Measurements from ENCODE around the gene NOPCHAP1.

The NOPCHAP1 gene

GRCh38 chr12:104985206-104985605 lies 910 bp upstream of the NOPCHAP1 start:
- no peak for DNase-seq (ENCODE audit: low spot score)

GRCh38 chr12:104990950-104991349 lies 4.8 kb downstream of the NOPCHAP1 start:
- no peak for TF ChIP-seq CTCF (IDR thresholded peaks at IDR 0.05; ENCODE audit: extremely low read depth, missing control alignments)
- DNase-seq (ENCODE audit: low spot score) = no peak

More at GRCh38 chr12:104985206-104985605, 910 bp upstream of the NOPCHAP1 start:
- no peak for TF ChIP-seq CTCF (IDR thresholded peaks at IDR 0.05; ENCODE audit: extremely low read depth, missing control alignments)

GRCh38 chr12:104991565-104992128 lies 5.5 kb downstream of the NOPCHAP1 start:
- no peak for DNase-seq (ENCODE audit: low spot score)
- no peak for TF ChIP-seq CTCF (IDR thresholded peaks at IDR 0.05; ENCODE audit: extremely low read depth, missing control alignments)

- no peak for TF ChIP-seq CTCF (IDR thresholded peaks at IDR 0.05; ENCODE audit: extremely low read depth, missing control alignments)
- DNase-seq (ENCODE audit: low spot score) = no peak
Measured at GRCh38 chr12:104994336-104994735, 8.2 kb downstream of the NOPCHAP1 start.

GRCh38 chr12:104997541-104997940 lies 11.4 kb downstream of the NOPCHAP1 start:
- DNase-seq (ENCODE audit: low spot score) = no peak
- TF ChIP-seq CTCF (IDR thresholded peaks at IDR 0.05; ENCODE audit: extremely low read depth, missing control alignments) = no peak

GRCh38 chr12:104998423-104999346 lies 12.6 kb downstream of the NOPCHAP1 start:
- TF ChIP-seq CTCF (IDR thresholded peaks at IDR 0.05; ENCODE audit: extremely low read depth, missing control alignments) = no peak
- DNase-seq (ENCODE audit: low spot score) = no peak

- no peak for TF ChIP-seq CTCF (IDR thresholded peaks at IDR 0.05; ENCODE audit: extremely low read depth, missing control alignments)
- no peak for DNase-seq (ENCODE audit: low spot score)
Measured at GRCh38 chr12:104999347-104999685, 13.2 kb downstream of the NOPCHAP1 start.
